SK-N-MC (cell line): ENCODE results near the gene ZBTB4.

ENCODE experiments used
- DNase-seq: peaks from one replicate; pipeline ENCODE4 v3.0.0-alpha.2; 2011; ENCODE audit warnings: low read depth, low spot score
- H3K27ac ChIP-seq: fragments of 200-600 bp; sonication (generic); 2 replicates; pipeline ENCODE4 v1.5.1; 2016; ENCODE audit warnings: mixed run types
- H3K36me3 ChIP-seq: fragments of 200-600 bp; sonication (generic); 2 replicates; pipeline ENCODE4 v1.6.1; 2017; ENCODE audit warnings: antibody characterized with exemption, low read length, mixed read lengths; ENCODE audit not compliant: insufficient read depth
- H3K4me3 ChIP-seq: fragments of 200-600 bp; sonication (generic); 2 replicates; pipeline ENCODE4 v1.5.1; 2016
- H3K9ac ChIP-seq: fragments of 200-600 bp; sonication (generic); 2 replicates; pipeline ENCODE4 v1.8.0; 2017; ENCODE audit warnings: mixed run types, mixed read lengths; ENCODE audit not compliant: insufficient read length
- H3K9me3 ChIP-seq: fragments of 200-600 bp; sonication (generic); 2 replicates; pipeline ENCODE4 v1.6.1; 2017; ENCODE audit warnings: low read depth, mild to moderate bottlenecking, antibody characterized with exemption, low read length, moderate library complexity, mixed read lengths
- EZH2 ChIP-seq: fragments of 200-600 bp; sonication (generic); IDR thresholded peaks from one replicate; pipeline ENCODE4 v1.6.1; 2017; ENCODE audit warnings: antibody characterized with exemption
- FOXP2 ChIP-seq: optimal IDR thresholded peaks from 2 replicates; pipeline ENCODE3; 2011; ENCODE audit warnings: mild to moderate bottlenecking, moderate library complexity; ENCODE audit not compliant: insufficient read depth; ENCODE audit errors: extremely low read length, control extremely low read depth
- POLR2AphosphoS5 ChIP-seq: IDR thresholded peaks from 2 replicates; pipeline ENCODE4 v1.6.1; 2012; ENCODE audit warnings: mild to moderate bottlenecking, low read depth, low read length, borderline replicate concordance

ZBTB4 gene

GRCh38 chr17:7435676-7436555, 43.5 kb downstream of the ZBTB4 start:
- no peak for DNase-seq
- no peaks in the 10 kb centered on the region for H3K36me3 ChIP-seq
- H3K9ac ChIP-seq, result peak overlapping the region; percentile 67
- peak overlapping the region; percentile 67 for H3K27ac ChIP-seq
- no peaks in the 10 kb centered on the region for H3K9me3 ChIP-seq
- TF ChIP-seq FOXP2 (no peak), POLR2AphosphoS5 (peak; percentile 9; the same call in 1 of the 2 replicates)
- peak overlapping the region; percentile 93 for H3K4me3 ChIP-seq

DNA sequence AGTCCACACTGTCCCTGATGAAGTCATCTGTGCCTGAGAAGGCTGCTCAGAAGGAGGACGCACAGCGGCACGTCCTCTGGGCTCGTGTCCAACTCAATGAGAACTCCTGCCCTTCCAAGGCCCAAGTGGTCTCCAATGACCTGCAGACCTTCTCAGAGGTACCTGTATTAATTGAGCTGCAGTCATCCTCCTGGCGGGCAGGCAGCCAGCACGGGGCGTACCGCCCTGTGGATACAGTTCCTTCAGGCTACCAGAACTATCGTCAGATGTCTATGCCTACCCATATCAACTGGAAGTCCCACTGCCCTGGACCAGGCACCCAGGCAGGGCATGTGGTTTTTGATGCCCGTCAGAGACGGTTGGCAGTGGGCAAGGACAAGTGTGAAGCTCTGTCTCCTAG, 47.1 kb downstream of the ZBTB4 start:
- no peak for DNase-seq
- no peaks in the 10 kb centered on the region for H3K36me3 ChIP-seq
- H3K9ac ChIP-seq, result no peak overlapping the region
- H3K9me3 ChIP-seq, result no peaks in the 10 kb centered on the region
- H3K4me3 ChIP-seq, result no peak overlapping the region
- TF ChIP-seq EZH2, result no peak
- no peak for TF ChIP-seq FOXP2
- no peak for TF ChIP-seq POLR2AphosphoS5
- H3K27ac ChIP-seq, result no peak overlapping the region

DNA sequence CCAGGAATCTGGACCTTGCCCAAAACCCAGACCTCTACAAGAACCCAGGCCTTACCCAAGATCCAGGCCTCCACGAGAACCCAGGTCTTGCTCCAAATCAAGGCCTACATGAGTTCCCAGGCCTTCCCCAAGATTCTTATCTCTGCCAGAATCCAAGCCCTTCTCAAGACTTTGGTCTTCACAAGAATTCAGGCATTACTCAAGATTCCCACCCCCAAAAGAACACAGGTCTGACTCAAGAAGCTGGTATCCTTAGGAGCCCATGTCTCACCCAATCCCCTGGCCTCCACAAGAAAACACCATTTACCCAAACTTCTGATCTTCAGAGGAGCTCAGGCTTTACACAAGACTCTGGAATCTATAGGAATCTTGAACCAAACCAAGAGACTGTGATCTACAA, 48.2 kb downstream of the ZBTB4 start:
- DNase-seq, result no peak
- H3K9me3 ChIP-seq, result no peaks in the 10 kb centered on the region
- H3K27ac ChIP-seq, result no peak overlapping the region
- no peak overlapping the region for H3K4me3 ChIP-seq
- H3K36me3 ChIP-seq, result no peaks in the 10 kb centered on the region
- H3K9ac ChIP-seq, result no peak overlapping the region
- TF ChIP-seq POLR2AphosphoS5 (no peak), EZH2 (no peak), FOXP2 (no peak)

- no peak for DNase-seq
- Histone ChIP-seq H3K9me3 (no peaks in the 10 kb centered on the region), H3K9ac (no peak overlapping the region), H3K4me3 (no peak overlapping the region), H3K27ac (no peak overlapping the region), H3K36me3 (no peaks in the 10 kb centered on the region)
- TF ChIP-seq FOXP2, result no peak
- TF ChIP-seq POLR2AphosphoS5, result no peak
- no peak for TF ChIP-seq EZH2
Measured at GRCh38 chr17:7429722-7430121, 49.7 kb downstream of the ZBTB4 start.

GRCh38 chr17:7428557-7428956, 50.9 kb downstream of the ZBTB4 start, which contains the start of gene SPEM3:
Gene SPEM3, plus strand, starts transcription at chr17:7428857. Its CDS starts 46 bp downstream, at chr17:7428903.
- Histone ChIP-seq H3K27ac (no peak within 1 kb of the TSS), H3K9ac (no peak within 1 kb of the TSS), H3K4me3 (no peak within 1 kb of the TSS), H3K36me3 (no peaks in the 10 kb centered on the region), H3K9me3 (no peaks in the 10 kb centered on the region)
- DNase-seq, result no peak
- TF ChIP-seq EZH2 (no peak), POLR2AphosphoS5 (no peak), FOXP2 (no peak)

DNA sequence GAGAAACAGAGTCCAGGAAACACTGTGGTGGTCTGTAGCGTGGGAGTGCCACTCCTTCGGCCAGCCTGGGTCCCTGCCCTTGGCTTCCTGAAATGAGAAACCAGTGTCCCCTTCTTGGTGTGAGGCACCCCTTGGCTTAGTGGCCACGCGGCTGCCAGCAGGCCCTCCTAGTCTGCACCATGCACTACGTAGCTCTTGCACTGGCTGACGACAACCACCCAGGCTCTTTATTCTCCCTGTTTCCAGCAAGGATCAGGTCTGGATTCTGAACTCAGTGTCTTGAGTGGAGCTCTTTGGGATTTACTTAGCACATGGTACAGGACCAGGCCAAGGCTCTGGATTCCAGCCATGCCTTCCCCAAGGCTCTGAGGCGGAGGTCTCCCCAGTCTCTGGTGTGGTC, 51.9 kb downstream of the ZBTB4 start:
- no peak for TF ChIP-seq FOXP2
- TF ChIP-seq POLR2AphosphoS5, result no peak
- TF ChIP-seq EZH2, result no peak
- DNase-seq, result no peak
- H3K9me3 ChIP-seq, result no peaks in the 10 kb centered on the region

DNA sequence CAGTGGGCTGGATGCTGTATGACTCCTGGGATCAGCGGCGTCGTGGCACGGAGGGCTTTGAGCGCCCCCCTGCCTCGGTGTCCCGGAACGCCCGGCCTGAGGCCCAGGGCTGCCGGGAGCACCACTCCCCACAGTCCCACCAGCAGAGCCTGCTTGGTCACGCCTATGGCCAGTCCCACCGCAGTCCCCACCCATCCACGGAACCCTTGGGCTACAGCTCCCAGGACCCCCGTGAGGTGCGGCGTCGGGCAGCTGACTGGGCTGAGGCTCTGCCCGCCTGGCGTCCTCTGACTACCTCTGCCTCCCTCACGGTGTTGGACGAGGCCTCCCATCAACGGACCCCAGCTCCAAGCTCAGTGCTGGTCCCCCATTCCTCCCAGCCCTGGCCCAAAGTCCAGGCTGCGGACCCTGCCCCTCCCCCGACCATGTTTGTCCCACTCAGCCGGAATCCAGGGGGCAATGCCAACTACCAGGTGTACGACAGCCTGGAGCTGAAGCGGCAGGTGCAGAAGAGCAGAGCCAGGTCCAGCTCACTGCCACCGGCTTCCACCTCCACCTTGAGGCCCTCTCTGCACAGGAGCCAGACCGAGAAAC, 52.4 kb downstream of the ZBTB4 start:
- TF ChIP-seq POLR2AphosphoS5, result no peak
- no peak for TF ChIP-seq FOXP2
- TF ChIP-seq EZH2, result no peak
- Histone ChIP-seq H3K4me3 (no peak overlapping the region), H3K36me3 (no peaks in the 10 kb centered on the region), H3K27ac (no peak overlapping the region), H3K9me3 (no peaks in the 10 kb centered on the region), H3K9ac (no peak overlapping the region)
- DNase-seq, result no peak

More for the DNA sequence above, 51.9 kb downstream of the ZBTB4 start:
- Histone ChIP-seq H3K4me3 (no peak overlapping the region), H3K27ac (no peak overlapping the region), H3K36me3 (no peaks in the 10 kb centered on the region), H3K9ac (no peak overlapping the region)

DNA sequence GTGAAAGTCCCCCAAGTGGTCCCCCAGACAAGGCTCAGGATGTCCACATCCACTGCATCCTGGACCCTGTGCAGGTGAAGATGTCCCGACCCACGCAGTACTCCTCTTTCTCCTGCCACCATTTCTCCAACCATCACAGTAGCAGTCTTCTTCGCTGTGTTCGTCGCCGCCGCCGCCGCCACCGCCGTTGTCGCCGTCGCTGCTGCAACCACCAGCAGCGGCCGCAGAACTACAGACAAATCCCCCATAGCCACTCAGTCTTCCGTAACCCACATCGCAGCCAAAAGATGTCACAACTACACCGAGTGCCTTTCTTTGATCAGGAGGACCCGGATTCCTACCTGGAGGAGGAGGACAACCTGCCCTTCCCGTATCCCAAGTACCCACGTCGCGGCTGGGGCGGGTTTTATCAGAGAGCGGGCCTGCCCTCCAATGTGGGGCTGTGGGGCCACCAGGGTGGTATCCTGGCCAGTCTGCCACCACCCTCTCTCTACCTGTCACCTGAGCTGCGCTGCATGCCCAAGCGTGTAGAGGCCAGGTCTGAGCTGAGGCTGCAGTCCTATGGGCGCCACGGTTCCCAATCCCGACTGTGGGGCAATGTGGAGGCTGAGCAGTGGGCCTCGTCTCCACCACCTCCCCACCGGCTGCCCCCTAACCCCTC, 53.1 kb downstream of the ZBTB4 start:
- Histone ChIP-seq H3K36me3 (no peaks in the 10 kb centered on the region), H3K27ac (no peak overlapping the region), H3K9ac (no peak overlapping the region), H3K9me3 (no peaks in the 10 kb centered on the region), H3K4me3 (no peak overlapping the region)
- TF ChIP-seq FOXP2, result no peak
- no peak for TF ChIP-seq POLR2AphosphoS5
- TF ChIP-seq EZH2, result no peak
- no peak for DNase-seq
